Measurements from ENCODE around the gene PLEKHG7. TPM values are rescaled to one million over a fixed set of nuclear protein-coding genes. Genes with fewer than 3 reads are reported as not detected.

Gene PLEKHG7
- total RNA-seq, 1 donor from 2014 or later: not detected

- H3K36me3 Mint-ChIP-seq: no peaks in the 10 kb centered on the region
- no peak overlapping the region for H3K4me3 Mint-ChIP-seq
- H3K4me1 Mint-ChIP-seq (ENCODE audit: unreplicated experiment): no peaks in the 10 kb centered on the region
- no peak overlapping the region for H3K27ac Mint-ChIP-seq
- H3K9me3 Mint-ChIP-seq: peaks cover 6% of the 10 kb centered on the region
- H3K27me3 Mint-ChIP-seq: peaks cover 9% of the 10 kb centered on the region
- DNase-seq (ENCODE audit: extremely low spot score, unreplicated experiment): no peak
- TF ChIP-seq CTCF (conservative IDR thresholded peaks at IDR 0.05): no peak
These were observed 29.9 kb downstream of the PLEKHG7 start for GRCh38 chr12:92732716-92733115.

GRCh38 chr12:92733181-92733580 is 30.4 kb downstream of the PLEKHG7 start:
- Mint-ChIP-seq H3K27me3 (peaks cover 9% of the 10 kb centered on the region), H3K27ac (no peak overlapping the region), H3K9me3 (peaks cover 6% of the 10 kb centered on the region), H3K36me3 (no peaks in the 10 kb centered on the region), H3K4me3 (no peak overlapping the region), H3K4me1 (ENCODE audit: unreplicated experiment) (no peaks in the 10 kb centered on the region)
- TF ChIP-seq CTCF (conservative IDR thresholded peaks at IDR 0.05): no peak
- DNase-seq (ENCODE audit: extremely low spot score, unreplicated experiment): no peak

- H3K4me1 Mint-ChIP-seq (ENCODE audit: unreplicated experiment): no peaks in the 10 kb centered on the region
- no peak for DNase-seq (ENCODE audit: extremely low spot score, unreplicated experiment)
- no peak for TF ChIP-seq CTCF (conservative IDR thresholded peaks at IDR 0.05)
- H3K27ac Mint-ChIP-seq: no peak overlapping the region
- peaks cover 6% of the 10 kb centered on the region for H3K9me3 Mint-ChIP-seq
- H3K36me3 Mint-ChIP-seq: no peaks in the 10 kb centered on the region
- peaks cover 9% of the 10 kb centered on the region for H3K27me3 Mint-ChIP-seq
- H3K4me3 Mint-ChIP-seq: no peak overlapping the region
These were observed 30.9 kb downstream of the PLEKHG7 start for GRCh38 chr12:92733661-92734060.

GRCh38 chr12:92735131-92735721 is 32.4 kb downstream of the PLEKHG7 start:
- H3K4me1 Mint-ChIP-seq (ENCODE audit: unreplicated experiment): no peaks in the 10 kb centered on the region
- peaks cover 6% of the 10 kb centered on the region for H3K9me3 Mint-ChIP-seq
- no peak for TF ChIP-seq CTCF (conservative IDR thresholded peaks at IDR 0.05)
- H3K27me3 Mint-ChIP-seq: peaks cover 9% of the 10 kb centered on the region
- no peak overlapping the region for H3K27ac Mint-ChIP-seq
- DNase-seq (ENCODE audit: extremely low spot score, unreplicated experiment): no peak
- no peaks in the 10 kb centered on the region for H3K36me3 Mint-ChIP-seq
- no peak overlapping the region for H3K4me3 Mint-ChIP-seq

- DNase-seq (ENCODE audit: extremely low spot score, unreplicated experiment): no peak
- no peaks in the 10 kb centered on the region for H3K4me1 Mint-ChIP-seq (ENCODE audit: unreplicated experiment)
- H3K4me3 Mint-ChIP-seq: no peak overlapping the region
- no peak for TF ChIP-seq CTCF (conservative IDR thresholded peaks at IDR 0.05)
- H3K9me3 Mint-ChIP-seq: peaks cover 6% of the 10 kb centered on the region
- peaks cover 9% of the 10 kb centered on the region for H3K27me3 Mint-ChIP-seq
- H3K36me3 Mint-ChIP-seq: no peaks in the 10 kb centered on the region
- no peak overlapping the region for H3K27ac Mint-ChIP-seq
These were observed 33.8 kb downstream of the PLEKHG7 start for GRCh38 chr12:92736605-92737004.

Measured in type B pancreatic cell (in vitro differentiated cells).